Transverse colon (tissue), 4 donors: Measurements from ENCODE around the gene KCTD21. TPM values are rescaled to one million over a fixed set of nuclear protein-coding genes. Genes with fewer than 3 reads are reported as not detected.
A peak's percentile ranks its signal among the peaks of the same experiment; 100 is the strongest.

Experiments used
- DNase-seq: peaks from one replicate; pipeline ENCODE4 v3.0.0-alpha.2; 2019
- H3K27ac ChIP-seq, 4 donors: fragments of 200-600 bp; sonication (generic); 2 replicates each; pipeline ENCODE4 v1.5.1; 2016 to 2018; ENCODE audit warnings: inconsistent platforms in 4 of 4
- H3K27me3 ChIP-seq: fragments of 200-600 bp; sonication (generic); 2 replicates; pipeline ENCODE4 v1.5.1; 2017; ENCODE audit warnings: inconsistent platforms
- H3K36me3 ChIP-seq, 4 donors: fragments of 200-600 bp; sonication (generic); 2 replicates each; pipeline ENCODE4 v1.5.1; 2017 to 2019; ENCODE audit warnings: inconsistent platforms in 4 of 4
- H3K4me1 ChIP-seq, 4 donors: fragments of 200-600 bp; sonication (generic); 2 replicates each; pipeline ENCODE4 v1.5.1; 2017 to 2020; ENCODE audit warnings: inconsistent platforms in 4 of 4
- H3K4me3 ChIP-seq, 4 donors: fragments of 200-600 bp; sonication (generic); 1 replicate in 1 of 4; 2 replicates in 3 of 4; pipeline versions ENCODE4 v1.5.1 to v1.6.1; 2017 to 2019; ENCODE audit warnings: inconsistent platforms in 4 of 4
- H3K9me3 ChIP-seq, 2 donors: fragments of 200-600 bp; sonication (generic); 2 replicates each; pipeline ENCODE4 v1.5.1; 2017 to 2019; ENCODE audit warnings: inconsistent platforms in 2 of 2
- CTCF ChIP-seq, 5 experiments: fragments of 200-600 bp in 3 of 5; fragments of 450-650 bp in 2 of 5; sonication (generic) in 3 of 5; IDR thresholded peaks; 1 replicate in 2 of 5; 2 replicates in 3 of 5; pipeline ENCODE4 v1.5.1; 2016 to 2017; ENCODE audit warnings: antibody characterized with exemption in 5 of 5, inconsistent platforms in 3 of 5, mild to moderate bottlenecking in 2 of 5, moderate library complexity in 1 of 5
- EP300 ChIP-seq: sonication (generic); formaldehyde crosslinking; IDR thresholded peaks from one replicate; pipeline ENCODE4 v1.6.1; 2017; ENCODE audit warnings: antibody characterized with exemption, low read depth
- POLR2A ChIP-seq: fragments of 450-650 bp; IDR thresholded peaks from one replicate; pipeline ENCODE4 v1.6.1; 2016; ENCODE audit warnings: antibody characterized with exemption, mild to moderate bottlenecking, moderate library complexity
- POLR2AphosphoS5 ChIP-seq, 3 donors: sonication (generic); formaldehyde crosslinking; IDR thresholded peaks; one replicate each; pipeline ENCODE4 v1.6.1; 2016; ENCODE audit warnings: antibody characterized with exemption in 3 of 3
- WGBS, 2 donors: methylation state at CpG; one replicate each; pipeline ENCODE4 v1.1.5; 2018; ENCODE audit warnings: low coverage in 1 of 2; 5-methylcytosine and 5-hydroxymethylcytosine counted together
- in situ Hi-C, 4 donors: fragments of 200-750 bp; cut with MboI; loops; one replicate each; pipeline versions ENCODE4 v1.15.0 to v1.15.1; 2017; ENCODE audit warnings: low sequenced_read_pairs in 3 of 4, low pct_ligation_motif_present in 1 of 4, low pct_unique_long_range_greater_than_20kb in 1 of 4
- intact Hi-C: fragments of 100-400 bp; cut with DNase I; formaldehyde crosslinking; loops from one replicate; pipeline ENCODE4 v1.15.1; 2023; ENCODE audit warnings: low total_unique reads
- small RNA-seq, 4 donors: library from RNA; depleted of rRNA; stranded (forward); fragments of <200 nt; gene quantifications; one replicate each; pipeline ENCODE3, GENCODE V24; 2016
- total RNA-seq, 4 donors: library from RNA; depleted of rRNA; stranded (reverse); fragments of >200 nt; gene quantifications; one replicate each; pipeline ENCODE4 v1.1.0, GENCODE V29; 2016

KCTD21 gene
- total RNA-seq, 4 donors from 2014 or later = 10.9 to 55.0 (median 29.2) TPM

- H3K4me1 ChIP-seq = peaks cover 3 to 16% (median 9%) of the 10 kb centered on the region in 4 donors
- intact Hi-C loops = no loop called here
- peak overlapping the region in 1 of 4 donors; percentile 78 for H3K4me3 ChIP-seq
- in situ Hi-C loops = loop anchor here in 2 of 4 donors (25.0 kb wide), 1 partner anchor 424 kb away; the partner anchor contains the start of gene NARS2 (in 2 of the 2)
- no peaks in the 10 kb centered on the region for H3K9me3 ChIP-seq
- no peaks in the 10 kb centered on the region for H3K36me3 ChIP-seq
- 91% methylated on average over 4 of the region's 4 CpGs for WGBS, 2 donors
- H3K27ac ChIP-seq = no peak overlapping the region
- H3K27me3 ChIP-seq = no peaks in the 10 kb centered on the region
- no peak for DNase-seq
- TF ChIP-seq EP300 (no peak), CTCF (IDR thresholded peaks at IDR 0.05) (no peak), POLR2A (no peak), POLR2AphosphoS5 (IDR thresholded peaks at IDR 0.05) (no peak)
These were observed 50.1 kb downstream of the KCTD21 start for GRCh38 chr11:78138291-78138690.

- WGBS, 2 donors = 25 to 92% methylated on average over 1 to 2 of the region's 2 CpGs
- Histone ChIP-seq H3K27me3 (no peaks in the 10 kb centered on the region), H3K4me1 (no peaks in the 10 kb centered on the region), H3K36me3 (no peaks in the 10 kb centered on the region), H3K4me3 (no peak overlapping the region), H3K27ac (no peak overlapping the region), H3K9me3 (no peaks in the 10 kb centered on the region)
- TF ChIP-seq CTCF (IDR thresholded peaks at IDR 0.05) (no peak), EP300 (no peak), POLR2AphosphoS5 (IDR thresholded peaks at IDR 0.05) (no peak), POLR2A (no peak)
- DNase-seq = no peak
- in situ Hi-C loops (loop anchor here in 2 of 4 donors (25.0 kb wide), 1 partner anchor 430 kb away; the partner anchor contains the start of gene NARS2 (in 2 of the 2)), intact Hi-C loops (no loop called here)
These were observed 56.0 kb downstream of the KCTD21 start for GRCh38 chr11:78132475-78132874.

GRCh38 chr11:78131956-78132355 is 56.5 kb downstream of the KCTD21 start:
- 80 to 88% methylated on average over 3 of the region's 3 CpGs for WGBS, 2 donors
- H3K9me3 ChIP-seq = no peaks in the 10 kb centered on the region
- H3K27ac ChIP-seq = no peak overlapping the region
- no peak for DNase-seq
- TF ChIP-seq EP300 = no peak
- no peak for TF ChIP-seq POLR2A
- TF ChIP-seq CTCF (IDR thresholded peaks at IDR 0.05) = no peak
- no peak for TF ChIP-seq POLR2AphosphoS5 (IDR thresholded peaks at IDR 0.05)
- intact Hi-C loops = no loop called here
- H3K36me3 ChIP-seq = no peaks in the 10 kb centered on the region
- H3K27me3 ChIP-seq = no peaks in the 10 kb centered on the region
- H3K4me3 ChIP-seq = no peak overlapping the region
- in situ Hi-C loops = loop anchor here in 2 of 4 donors (25.0 kb wide), 1 partner anchor 430 kb away; the partner anchor contains the start of gene NARS2 (in 2 of the 2)
- H3K4me1 ChIP-seq = no peaks in the 10 kb centered on the region

- in situ Hi-C loops (loop anchor here in 2 of 4 donors (25.0 kb wide), 1 partner anchor 435 kb away; the partner anchor contains the start of gene NARS2 (in 2 of the 2)), intact Hi-C loops (no loop called here)
- no peaks in the 10 kb centered on the region for H3K4me1 ChIP-seq
- peaks cover 0 to 5% (median 0%) of the 10 kb centered on the region in 4 donors for H3K36me3 ChIP-seq
- no peak overlapping the region for H3K4me3 ChIP-seq
- DNase-seq = no peak
- H3K27ac ChIP-seq = no peak overlapping the region
- 100% methylated on average over 2 to 3 of the region's 3 CpGs for WGBS, 2 donors
- H3K9me3 ChIP-seq = no peaks in the 10 kb centered on the region
- TF ChIP-seq CTCF (IDR thresholded peaks at IDR 0.05) (no peak), EP300 (no peak), POLR2AphosphoS5 (IDR thresholded peaks at IDR 0.05) (no peak), POLR2A (no peak)
- H3K27me3 ChIP-seq = no peaks in the 10 kb centered on the region
These were observed 61.0 kb downstream of the KCTD21 start for GRCh38 chr11:78127403-78127802.

Small RNA genes lying within 50 kb of the gene (small RNA-seq; reads per million reads assigned to genes)
- 0 reads per million in 4 donors for gene RNU6-126P

Other genes with a start within 250 kb of the KCTD21 start
- gene INTS4, start 194.0 kb downstream of the KCTD21 start, total RNA-seq = 10 to 100 TPM in 3 of 4 donors, 1 to 10 TPM in 1; 3.8 to 45.9 (median 31.5) TPM
- gene KCTD14, start 165.3 kb downstream of the KCTD21 start, total RNA-seq = 1 to 10 TPM; 1.2 to 8.6 (median 5.1) TPM
- gene THRSP, start 124.8 kb downstream of the KCTD21 start, total RNA-seq = not detected
- 100 to 1,000 TPM in 2 of 4 donors, 10 to 100 TPM in 1, 1 to 10 TPM in 1; 6.0 to 123 (median 68.4) TPM for gene NDUFC2, start 108.8 kb downstream of the KCTD21 start, total RNA-seq
- 10 to 100 TPM in 3 of 4 donors, 1 to 10 TPM in 1; 4.9 to 28.9 (median 14.5) TPM for gene ALG8, start 49.0 kb downstream of the KCTD21 start, total RNA-seq
- 10 to 100 TPM in 2 of 4 donors, 1 to 10 TPM in 2; 7.4 to 17.2 (median 10.9) TPM for gene USP35, start 293 bp upstream of the KCTD21 start, total RNA-seq
- 10 to 100 TPM in 3 of 4 donors, 1 to 10 TPM in 1; 5.8 to 35.7 (median 22.9) TPM for gene GAB2, start 229.2 kb upstream of the KCTD21 start, total RNA-seq